Endothelial cell of umbilical vein (primary cell): ENCODE measurements around the gene FATE1. TPM values are rescaled to one million over a fixed set of nuclear protein-coding genes. Genes with fewer than 3 reads are reported as not detected.

Source experiments
- BruUV-seq: library from RNA; stranded (reverse); fragments of 400-500 nt; replicated peaks from 2 replicates; lab custom pipeline; 2021; lab: Mats Ljungman, UMichigan
- CTCF ChIA-PET: fragments of 300-600, 350-600 bp; sonication (Branson Sonifier 250); formaldehyde crosslinking; loops from one replicate; lab custom pipeline; 2021; ENCODE audit warnings: antibody characterized with exemption, inconsistent platforms; lab: Charles Lee
- POLR2A ChIA-PET: fragments of 300-600, 350-600 bp; sonication (Branson Sonifier 250); formaldehyde crosslinking; loops from one replicate; lab custom pipeline; 2021; ENCODE audit warnings: antibody characterized with exemption, inconsistent platforms; lab: Charles Lee
- DNase-seq: peaks from one replicate; pipeline ENCODE4 v3.0.0-alpha.2; 2011; ENCODE audit warnings: low read depth, low spot score
- FAIRE-seq: peaks from 2 replicates; lab custom pipeline; 2011; peaks lifted over from hg19 to GRCh38; lab: Jason Lieb, UNC
- H2AFZ ChIP-seq: 2 replicates; pipeline ENCODE4 v1.6.0; 2012; ENCODE audit warnings: low read depth, low read length, control low read depth, inconsistent platforms
- H3K27ac ChIP-seq: 2 replicates; pipeline ENCODE4 v1.5.1; 2011; ENCODE audit warnings: low read depth, mild to moderate bottlenecking, control low read depth, low read length, moderate library complexity; ENCODE audit not compliant: insufficient read depth
- H3K27me3 ChIP-seq, 2 experiments: 2 replicates each; pipeline versions ENCODE4 v1.6.0 to v1.6.1; 2011; ENCODE audit warnings: low read length in 2 of 2, mixed read lengths in 1 of 2; ENCODE audit not compliant: control insufficient read depth in 2 of 2, insufficient read depth in 2 of 2
- H3K36me3 ChIP-seq, 2 experiments: 2 replicates in 1 of 2; 3 replicates in 1 of 2; pipeline ENCODE4 v1.5.1; 2011; ENCODE audit warnings: low read length in 2 of 2, mild to moderate bottlenecking in 1 of 2, moderate library complexity in 1 of 2; ENCODE audit not compliant: control insufficient read depth in 2 of 2, insufficient read depth in 2 of 2; ENCODE audit errors: extremely low read depth in 1 of 2
- H3K4me1 ChIP-seq: 3 replicates; pipeline ENCODE4 v1.5.1; 2011; ENCODE audit warnings: mild to moderate bottlenecking, low read length; ENCODE audit not compliant: control insufficient read depth, insufficient read depth; ENCODE audit errors: extremely low read depth
- H3K4me2 ChIP-seq: 2 replicates; pipeline ENCODE4 v1.6.1; 2011; ENCODE audit warnings: low read length, control low read depth, mixed read lengths; ENCODE audit not compliant: insufficient read depth
- H3K4me3 ChIP-seq, 3 experiments: fragments of 200-600 bp in 1 of 3; sonication (generic), shearing (Covaris generic) in 1 of 3; replicated peaks in 1 of 3; 2 replicates each; pipeline ENCODE4 v1.5.1; 2011 to 2016; ENCODE audit warnings: control low read depth in 3 of 3, low read length in 3 of 3, mild to moderate bottlenecking in 2 of 3, inconsistent platforms in 1 of 3, low read depth in 1 of 3, moderate library complexity in 1 of 3; ENCODE audit not compliant: insufficient read depth in 1 of 3
- H3K79me2 ChIP-seq: 2 replicates; pipeline ENCODE4 v1.6.0; 2012; ENCODE audit warnings: low read length, inconsistent platforms; ENCODE audit not compliant: control insufficient read depth, insufficient read depth
- H3K9ac ChIP-seq: replicated peaks from 2 replicates; pipeline ENCODE3; 2011; ENCODE audit warnings: low read length, control low read depth; ENCODE audit not compliant: insufficient read depth; ENCODE audit errors: extremely low read depth
- H3K9me1 ChIP-seq: replicated peaks from 3 replicates; pipeline ENCODE4 v1.6.0; 2011; ENCODE audit warnings: mild to moderate bottlenecking, low read length; ENCODE audit not compliant: control insufficient read depth, insufficient read depth; ENCODE audit errors: extremely low read depth
- H3K9me3 ChIP-seq: replicated peaks from 2 replicates; pipeline ENCODE4 v1.5.1; 2012; ENCODE audit warnings: low read length, inconsistent platforms; ENCODE audit not compliant: control insufficient read depth, insufficient read depth
- H4K20me1 ChIP-seq: replicated peaks from 2 replicates; pipeline ENCODE3; 2011; ENCODE audit warnings: mild to moderate bottlenecking, low read length; ENCODE audit not compliant: control insufficient read depth, insufficient read depth; ENCODE audit errors: extremely low read depth
- CTCF ChIP-seq, 2 donors: IDR thresholded peaks; 1 replicate in 1 of 2; 2 replicates in 1 of 2; pipeline ENCODE4 v1.5.1; 2011; ENCODE audit warnings: low read length in 2 of 2, mild to moderate bottlenecking in 2 of 2, moderate library complexity in 2 of 2, control low read depth in 1 of 2, inconsistent platforms in 1 of 2, low read depth in 1 of 2; ENCODE audit not compliant: insufficient read depth in 1 of 2; ENCODE audit errors: extremely low read depth in 1 of 2
- EZH2 ChIP-seq: IDR thresholded peaks from 2 replicates; pipeline ENCODE4 v1.6.1; 2012; ENCODE audit warnings: borderline replicate concordance, low read depth, mild to moderate bottlenecking, moderate library complexity, low read length, inconsistent platforms; ENCODE audit not compliant: severe bottlenecking
- FOS ChIP-seq: IDR thresholded peaks from 2 replicates; pipeline ENCODE4 v1.6.1; 2011; ENCODE audit warnings: mild to moderate bottlenecking, low read length, moderate library complexity, borderline replicate concordance; ENCODE audit not compliant: insufficient read depth
- GATA2 ChIP-seq: IDR thresholded peaks from 2 replicates; pipeline ENCODE4 v1.7.0; 2011; ENCODE audit warnings: low read depth, mild to moderate bottlenecking, moderate library complexity, mixed read lengths, low read length; ENCODE audit not compliant: insufficient read length, insufficient read depth
- JUN ChIP-seq: IDR thresholded peaks from 2 replicates; pipeline ENCODE4 v1.6.1; 2011; ENCODE audit warnings: borderline replicate concordance, low read depth; ENCODE audit not compliant: insufficient read length, insufficient read depth
- MAX ChIP-seq: IDR thresholded peaks from 2 replicates; pipeline ENCODE4 v1.6.1; 2011; ENCODE audit not compliant: insufficient read depth, insufficient read length
- MYC ChIP-seq: IDR thresholded peaks from one replicate; pipeline ENCODE4 v1.6.1; 2011; ENCODE audit warnings: mild to moderate bottlenecking, low read depth, low read length
- POLR2A ChIP-seq: IDR thresholded peaks from 2 replicates; pipeline ENCODE4 v1.6.1; 2012; ENCODE audit warnings: low read depth, mild to moderate bottlenecking, control low read depth, low read length
- POLR2AphosphoS5 ChIP-seq: IDR thresholded peaks from 2 replicates; pipeline ENCODE4 v1.6.1; 2012; ENCODE audit warnings: low read depth, mild to moderate bottlenecking, control low read depth, low read length, moderate library complexity; ENCODE audit not compliant: insufficient read depth
- dilution Hi-C: fragments of 300-500 bp; cut with MboI; formaldehyde crosslinking; loops from one replicate; pipeline ENCODE4 v1.15.0; 2019; ENCODE audit warnings: low sequenced_read_pairs; ENCODE audit not compliant: extremely low pct_ligation_motif_present
- intact Hi-C: fragments of 100-400 bp; cut with micrococcal nuclease; formaldehyde crosslinking; loops from one replicate; pipeline ENCODE4 v1.10.0; 2022
- polyA plus RNA-seq, 4 experiments: library from polyadenylated mRNA; depleted of rRNA in 3 of 4; stranded (reverse) in 3 of 4; unstranded in 1 of 4; fragments of >200 nt; gene quantifications; 2 replicates each; pipeline versions ENCODE4 v1.2.1 to v1.2.3, GENCODE V29; 2011 to 2012; ENCODE audit warnings: missing spikeins in 1 of 4
- total RNA-seq: library from RNA; stranded (reverse); gene quantifications from 2 replicates; pipeline ENCODE4 v1.2.3, GENCODE V29; 2021

FATE1 gene
- total and polyA plus RNA-seq, 2 donors (not counting 3 experiments of a cell fraction or from before 2014, with no cell fraction given), result not detected

GRCh38 chrX:151701531-151701930 is 14.3 kb upstream of the FATE1 start:
- Histone ChIP-seq H4K20me1 (no peaks in the 10 kb centered on the region), H3K4me1 (no peaks in the 10 kb centered on the region), H3K4me3 (no peak overlapping the region), H3K4me2 (no peak overlapping the region), H3K9me3 (no peaks in the 10 kb centered on the region), H3K79me2 (no peaks in the 10 kb centered on the region), H3K27me3 (no peaks in the 10 kb centered on the region), H3K27ac (no peak overlapping the region), H2AFZ (no peak overlapping the region), H3K9me1 (no peaks in the 10 kb centered on the region), H3K36me3 (no peaks in the 10 kb centered on the region), H3K9ac (no peak overlapping the region)
- no peak for TF ChIP-seq POLR2A
- no peak for TF ChIP-seq FOS
- no peak for TF ChIP-seq MAX
- no peak for TF ChIP-seq POLR2AphosphoS5
- TF ChIP-seq CTCF (IDR thresholded peaks at IDR 0.05; ENCODE audit: extremely low read depth in 1 of 2, insufficient read depth in 1 of 2, low read depth in 1 of 2, low read length in 2 of 2), result no peak
- TF ChIP-seq GATA2, result no peak
- no peak for TF ChIP-seq EZH2
- no peak for TF ChIP-seq JUN
- TF ChIP-seq MYC, result no peak
- ChIA-PET CTCF (no interaction called here), POLR2A (no interaction called here)
- FAIRE-seq (no peak), DNase-seq (no peak)
- dilution Hi-C loops (no loop called here), intact Hi-C loops (no loop called here)
- BruUV-seq, result no TSS peak
